ENCODE data around the gene FBXW9.
"Not testable (repeated sequence)": the region's sequence is repeated elsewhere in the genome, so short reads cannot be mapped to it uniquely, and the experiment has no call there.

The FBXW9 gene

DNA sequence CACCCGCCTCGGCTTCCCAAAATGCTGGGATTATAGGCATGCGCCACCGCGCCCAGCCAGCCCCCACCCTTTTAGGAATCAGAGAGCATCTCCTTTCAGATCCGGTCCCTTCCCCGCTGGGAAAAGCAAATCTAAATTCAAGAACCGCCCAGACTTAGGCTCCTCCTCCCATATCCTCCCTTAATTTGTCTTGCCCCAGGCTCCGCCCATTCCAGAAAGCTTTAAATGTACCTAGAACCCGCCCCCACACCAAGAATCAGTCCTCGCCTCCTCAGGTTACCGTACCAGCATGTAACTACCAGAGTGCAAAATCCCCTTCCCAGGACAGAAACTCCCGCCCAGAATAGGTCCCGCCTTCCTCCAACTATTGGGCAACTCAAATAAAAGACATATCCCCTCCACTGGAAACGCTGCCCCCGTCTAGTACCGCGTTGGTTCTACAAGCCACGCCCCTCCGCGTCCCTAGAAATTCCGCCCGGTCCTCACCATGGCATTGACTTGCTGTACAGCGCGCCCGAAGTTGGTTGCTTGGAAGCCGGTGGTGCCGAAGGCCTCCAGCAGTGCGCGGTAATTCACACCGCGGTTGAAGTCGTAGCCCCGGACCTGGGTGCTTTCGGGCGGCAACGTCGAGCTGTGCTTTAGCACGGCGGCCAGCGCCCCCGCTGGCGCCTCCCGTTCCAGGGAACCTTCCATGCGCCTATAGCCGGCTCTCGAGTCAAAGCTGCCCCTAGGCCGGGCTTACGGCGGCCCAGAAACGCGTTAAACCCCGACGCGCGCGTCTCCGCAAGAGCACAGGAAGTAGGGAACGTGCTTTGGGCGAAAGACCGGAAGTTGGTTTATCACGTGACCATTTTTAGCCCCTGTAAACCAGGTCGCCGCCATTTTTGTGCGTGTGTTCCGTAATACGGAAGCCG, 15.1 kb downstream of the FBXW9 start, which contains the start of gene DHPS:
Gene DHPS, minus strand, starts transcription at position 807 of the 914 bp plus-strand sequence. Its CDS starts 114 bp downstream, at position 693.
- Histone ChIP-seq H3K9me3 (replicated peaks in 1 of 11) (no peaks in the 10 kb centered on the region), H4K20me1 (peaks cover 22 to 47% (median 36%) of the 10 kb centered on the region in 11 experiments; a peak in 21 of 22 replicates), H3K9ac (peak within 1 kb of the TSS; percentile 92 to 100 (median 98)), H3K36me3 (peaks cover 37 to 40% (median 40%) of the 10 kb centered on the region in 11 experiments), H3K4me3 (peak within 1 kb of the TSS; percentile 72 to 96 (median 82)), H3K27me3 (no peaks in the 10 kb centered on the region), H3K4me1 (peaks cover 15 to 38% (median 28%) of the 10 kb centered on the region in 10 experiments), H3K27ac (peak within 1 kb of the TSS; percentile 90 to 100 (median 99)), H3K4me2 (peak within 1 kb of the TSS; percentile 67 to 89 (median 83))
- TF ChIP-seq Cebpa-rat (IDR thresholded peaks at IDR 0.05): peak in 9 of 11 experiments; percentile 48 to 89 (median 83); a peak in 15 of 22 replicates

DNA sequence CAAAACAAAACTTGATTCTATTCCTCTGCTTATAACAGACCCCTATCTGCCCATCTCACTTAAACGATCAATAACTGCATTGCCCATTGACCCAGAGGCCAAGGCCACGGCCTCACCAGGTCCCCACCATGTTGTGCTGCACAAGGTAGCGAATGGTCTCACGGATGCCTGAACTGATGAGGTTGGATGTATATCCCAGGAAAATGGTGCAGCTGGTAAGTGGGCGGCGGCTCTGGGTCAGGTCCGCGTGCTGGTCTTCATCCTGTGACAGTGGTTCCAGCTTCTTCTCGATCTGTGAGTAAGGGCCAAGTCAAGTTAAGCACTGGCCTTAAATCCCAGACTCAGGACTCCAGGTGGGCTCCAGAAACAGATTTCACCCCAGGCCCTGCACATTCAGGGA, 16.4 kb downstream of the FBXW9 start:
- H3K9me3 ChIP-seq (replicated peaks in 1 of 11): no peaks in the 10 kb centered on the region
- peak overlapping the region; percentile 67 to 89 (median 83) for H3K4me2 ChIP-seq
- peak overlapping the region in 9 of 10 experiments; percentile 75 to 96 (median 82); a peak in 15 of 20 replicates for H3K4me3 ChIP-seq
- H3K4me1 ChIP-seq: peaks cover 15 to 32% (median 25%) of the 10 kb centered on the region in 10 experiments
- peak overlapping the region in 4 of 11 experiments; percentile 98 to 100 (median 99); a peak in 4 of 22 replicates for H3K27ac ChIP-seq
- TF ChIP-seq Cebpa-rat (IDR thresholded peaks at IDR 0.05): no peak
- H3K36me3 ChIP-seq: peaks cover 50 to 53% (median 53%) of the 10 kb centered on the region in 11 experiments
- H3K9ac ChIP-seq: peak overlapping the region in 10 of 11 experiments; percentile 97 to 100 (median 98); a peak in 18 of 22 replicates
- no peaks in the 10 kb centered on the region for H3K27me3 ChIP-seq
- H4K20me1 ChIP-seq: peaks cover 32 to 59% (median 49%) of the 10 kb centered on the region in 11 experiments; a peak in 21 of 22 replicates

DNA sequence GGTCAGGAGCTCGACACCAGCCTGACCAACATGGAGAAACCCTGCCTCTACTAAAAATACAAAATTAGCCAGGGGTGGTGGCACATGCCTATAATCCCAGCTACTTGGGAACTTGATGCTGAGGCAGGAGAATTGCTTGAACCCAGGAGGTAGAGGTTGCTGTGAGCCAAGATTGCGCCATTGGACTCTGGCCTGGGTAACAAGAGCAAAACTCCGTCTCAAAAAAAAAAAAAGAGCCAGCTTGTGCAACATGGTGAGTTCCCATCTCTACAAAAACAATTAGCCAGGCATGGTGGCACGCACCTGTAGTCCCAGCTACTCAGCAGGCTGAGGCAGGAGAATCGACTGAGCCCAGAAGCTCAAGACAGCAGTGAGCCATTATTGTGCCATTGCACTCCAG, 18.4 kb downstream of the FBXW9 start:
- H4K20me1 ChIP-seq: peaks cover 37 to 77% (median 69%) of the 10 kb centered on the region in 11 experiments; a peak in 21 of 22 replicates
- not testable (repeated sequence) for H3K9ac ChIP-seq; H3K9me3 ChIP-seq (replicated peaks in 1 of 11); H3K27ac ChIP-seq; H3K4me3 ChIP-seq; H3K4me2 ChIP-seq; H3K27me3 ChIP-seq
- peaks cover 70 to 73% (median 73%) of the 10 kb centered on the region in 11 experiments for H3K36me3 ChIP-seq
- peaks cover 17 to 32% (median 25%) of the 10 kb centered on the region in 10 experiments for H3K4me1 ChIP-seq

DNA sequence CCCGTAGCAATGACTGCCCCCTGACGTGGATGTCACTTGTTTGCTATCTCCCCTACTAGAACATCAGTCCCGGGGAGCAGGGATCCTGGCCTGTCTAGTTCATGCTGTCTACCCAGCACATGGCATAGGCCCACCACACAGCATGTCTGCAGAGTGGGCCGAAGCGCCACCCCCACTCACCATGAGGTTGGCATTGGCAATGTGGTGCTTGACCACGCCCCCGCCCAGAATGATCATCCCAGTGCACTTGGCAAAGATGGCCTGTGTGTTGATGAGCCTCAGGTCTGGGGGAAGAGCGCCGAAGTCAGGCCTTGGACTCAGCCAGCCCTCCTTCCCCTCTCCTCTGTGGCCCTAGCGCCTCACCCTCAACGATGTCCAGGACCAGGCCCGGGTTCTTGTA, 19.5 kb downstream of the FBXW9 start:
- peaks cover 12 to 26% (median 19%) of the 10 kb centered on the region in 10 experiments for H3K4me1 ChIP-seq
- no peaks in the 10 kb centered on the region for H3K27me3 ChIP-seq
- H4K20me1 ChIP-seq: peaks cover 37 to 88% (median 78%) of the 10 kb centered on the region in 11 experiments; a peak in 21 of 22 replicates
- H3K9ac ChIP-seq: 0 out of 22 replicates have a peak overlapping the region, but pooled peaks of 1 of the 11 experiments have one; percentile 18
- no peak overlapping the region for H3K27ac ChIP-seq
- no peak overlapping the region for H3K4me3 ChIP-seq
- H3K36me3 ChIP-seq: peaks cover 78 to 83% (median 81%) of the 10 kb centered on the region in 11 experiments
- no peak overlapping the region for H3K4me2 ChIP-seq
- no peaks in the 10 kb centered on the region for H3K9me3 ChIP-seq (replicated peaks in 1 of 11)
- no peak for TF ChIP-seq Cebpa-rat (IDR thresholded peaks at IDR 0.05)

DNA sequence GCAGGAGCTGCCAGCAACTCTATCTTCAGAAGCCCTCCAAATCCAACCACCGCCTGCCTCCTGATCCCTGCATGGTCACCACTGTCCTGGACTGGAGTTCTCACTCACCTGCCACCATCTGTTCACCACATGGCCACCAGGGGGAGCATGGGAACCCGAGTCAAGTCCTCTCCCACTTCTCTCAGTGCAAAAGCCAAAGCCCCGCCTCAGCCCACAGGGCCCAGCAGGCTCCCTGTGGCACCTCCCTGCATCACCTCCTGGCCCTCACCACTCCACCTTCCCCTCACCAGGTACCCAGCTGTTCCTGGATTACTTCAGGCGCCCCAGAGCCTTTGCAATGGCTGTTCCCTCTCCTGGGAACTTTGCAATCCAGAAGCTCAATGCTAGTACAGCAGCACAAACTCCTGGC, 20.0 kb downstream of the FBXW9 start:
- H3K4me2 ChIP-seq: no peak overlapping the region
- H3K9ac ChIP-seq: no peak overlapping the region
- H3K36me3 ChIP-seq: peaks cover 78 to 89% (median 85%) of the 10 kb centered on the region in 11 experiments
- TF ChIP-seq Cebpa-rat (IDR thresholded peaks at IDR 0.05): no peak
- no peaks in the 10 kb centered on the region for H3K9me3 ChIP-seq (replicated peaks in 1 of 11)
- no peaks in the 10 kb centered on the region for H3K27me3 ChIP-seq
- H4K20me1 ChIP-seq: peaks cover 37 to 91% (median 78%) of the 10 kb centered on the region in 11 experiments; a peak in 21 of 22 replicates
- peaks cover 12 to 29% (median 19%) of the 10 kb centered on the region in 10 experiments for H3K4me1 ChIP-seq
- no peak overlapping the region for H3K27ac ChIP-seq
- H3K4me3 ChIP-seq: no peak overlapping the region

DNA sequence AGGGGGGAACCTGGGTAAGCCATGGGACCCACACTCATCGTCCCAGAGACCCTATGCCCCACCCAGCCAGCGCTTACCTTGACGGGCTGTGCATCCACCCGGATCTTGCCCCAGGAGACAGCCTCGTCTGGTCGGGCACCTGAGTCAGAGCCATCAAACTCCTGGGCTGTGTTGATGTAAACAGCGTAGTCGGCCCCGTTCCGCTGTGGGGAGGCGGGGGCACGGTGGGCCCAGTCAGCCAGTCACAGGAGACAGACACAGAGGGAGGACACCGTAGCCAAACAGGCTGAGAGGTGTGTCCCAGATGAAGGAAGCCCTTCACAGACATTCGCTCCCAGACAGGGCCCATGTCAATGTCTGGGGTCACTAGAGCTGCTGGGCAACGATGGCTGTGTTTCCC, 20.5 kb downstream of the FBXW9 start:
- Histone ChIP-seq H3K27me3 (no peaks in the 10 kb centered on the region), H3K36me3 (peaks cover 80 to 93% (median 86%) of the 10 kb centered on the region in 11 experiments), H3K4me2 (no peak overlapping the region), H3K27ac (no peak overlapping the region), H4K20me1 (peaks cover 37 to 90% (median 77%) of the 10 kb centered on the region in 11 experiments; a peak in 21 of 22 replicates), H3K4me3 (no peak overlapping the region), H3K9ac (no peak overlapping the region), H3K9me3 (replicated peaks in 1 of 11) (no peaks in the 10 kb centered on the region), H3K4me1 (peaks cover 13 to 30% (median 21%) of the 10 kb centered on the region in 10 experiments)
- TF ChIP-seq Cebpa-rat (IDR thresholded peaks at IDR 0.05): no peak

DNA sequence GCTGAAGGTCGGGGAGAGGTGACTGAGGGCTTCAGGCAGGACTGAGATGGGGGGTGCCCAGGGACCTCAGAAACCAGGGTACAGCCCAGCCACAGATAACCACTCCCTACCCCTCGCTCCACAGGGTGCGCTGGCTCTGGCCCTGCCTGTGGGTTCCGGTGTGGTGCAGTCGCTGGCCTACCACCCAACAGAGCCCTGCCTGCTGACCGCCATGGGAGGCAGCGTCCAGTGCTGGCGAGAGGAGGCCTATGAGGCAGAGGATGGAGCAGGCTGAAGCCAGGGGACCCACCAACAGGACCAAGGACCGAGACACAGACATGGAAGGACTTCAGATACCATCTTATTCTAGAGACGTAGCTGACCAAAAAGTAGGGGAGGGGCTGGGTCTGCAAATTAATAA, 21.0 kb downstream of the FBXW9 start:
- H3K4me1 ChIP-seq: peaks cover 14 to 31% (median 23%) of the 10 kb centered on the region in 10 experiments
- H3K4me2 ChIP-seq: no peak overlapping the region
- no peak overlapping the region for H3K4me3 ChIP-seq
- no peaks in the 10 kb centered on the region for H3K27me3 ChIP-seq
- H4K20me1 ChIP-seq: peaks cover 33 to 89% (median 72%) of the 10 kb centered on the region in 11 experiments; a peak in 21 of 22 replicates
- no peak for TF ChIP-seq Cebpa-rat (IDR thresholded peaks at IDR 0.05)
- H3K9ac ChIP-seq: no peak overlapping the region
- H3K9me3 ChIP-seq (replicated peaks in 1 of 11): no peaks in the 10 kb centered on the region
- H3K36me3 ChIP-seq: peaks cover 80 to 99% (median 86%) of the 10 kb centered on the region in 11 experiments
- no peak overlapping the region for H3K27ac ChIP-seq

DNA sequence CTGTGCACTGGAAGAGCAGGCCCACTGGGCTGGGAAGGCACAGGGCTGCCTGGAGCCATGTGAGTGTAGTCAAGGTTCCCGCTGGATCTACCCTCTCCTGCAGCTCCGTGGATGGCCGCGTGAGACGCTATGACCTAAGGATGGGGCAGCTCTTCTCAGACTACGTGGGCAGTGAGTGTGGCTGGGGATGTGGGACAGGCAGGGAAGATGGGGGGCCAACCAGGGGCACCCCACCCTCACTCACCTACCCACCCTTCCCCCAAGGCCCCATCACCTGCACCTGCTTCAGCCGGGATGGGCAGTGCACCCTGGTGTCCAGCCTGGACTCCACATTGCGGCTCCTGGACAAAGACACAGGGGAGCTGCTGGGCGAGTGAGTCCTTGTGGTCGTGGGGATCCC, 23.7 kb downstream of the FBXW9 start:
- Histone ChIP-seq H3K27ac (no peak overlapping the region), H3K4me2 (no peak overlapping the region), H3K9ac (no peak overlapping the region), H3K4me3 (no peak overlapping the region), H3K4me1 (peaks cover 21 to 34% (median 28%) of the 10 kb centered on the region in 10 experiments), H4K20me1 (peaks cover 22 to 78% (median 54%) of the 10 kb centered on the region in 11 experiments; a peak in 21 of 22 replicates), H3K36me3 (peaks cover 54 to 82% (median 69%) of the 10 kb centered on the region in 11 experiments), H3K9me3 (replicated peaks in 1 of 11) (no peaks in the 10 kb centered on the region), H3K27me3 (no peaks in the 10 kb centered on the region)
- TF ChIP-seq Cebpa-rat (IDR thresholded peaks at IDR 0.05): no peak
